Brain microvascular endothelial cell (primary cell): ENCODE data around the gene ZNF77.
A peak's percentile ranks its signal among the peaks of the same experiment; 100 is the strongest.
"Not testable (repeated sequence)": the region's sequence is repeated elsewhere in the genome, so short reads cannot be mapped to it uniquely, and the experiment has no call there.

Source experiments
- DNase-seq: peaks from one replicate; pipeline ENCODE4 v3.0.0-alpha.2; 2020
- H3K27ac ChIP-seq: fragments of 250-450 bp; sonication (Bioruptor Pico); 2 replicates; pipeline ENCODE4 v1.5.1; 2020; ENCODE audit warnings: mild to moderate bottlenecking, moderate library complexity
- H3K27me3 ChIP-seq: fragments of 250-450 bp; sonication (Bioruptor Pico); replicated peaks from 2 replicates; pipeline ENCODE4 v1.5.1; 2020; ENCODE audit warnings: mild to moderate bottlenecking
- H3K36me3 ChIP-seq: fragments of 250-450 bp; sonication (Bioruptor Pico); replicated peaks from 2 replicates; pipeline ENCODE4 v1.5.1; 2020; ENCODE audit warnings: mild to moderate bottlenecking
- H3K4me3 ChIP-seq: 2 replicates; pipeline ENCODE4 v1.5.1; 2011; ENCODE audit warnings: low read depth, mild to moderate bottlenecking, control low read depth, low read length, moderate library complexity
- in situ Hi-C: cut with HindIII; loops from 2 replicates; pipeline ENCODE4 v1.10.0; 2017; ENCODE audit warnings: low sequenced_read_pairs, low pct_ligation_motif_present
- TF ChIP-seq, protein P1 (sequence below): IDR thresholded peaks from 2 replicates; pipeline ENCODE4 v1.5.1; 2011; ENCODE audit warnings: low read depth, mild to moderate bottlenecking, moderate library complexity, low read length, control low read depth, inconsistent platforms; ENCODE audit errors: missing control alignments

Gene ZNF77

GRCh38 chr19:2944775-2945574 is at the start of gene ZNF77:
TSS of gene ZNF77 (minus strand) at chr19:2944971. CDS start at chr19:2944840, 131 bp downstream.
- H3K4me3 ChIP-seq = peak within 1 kb of the TSS; percentile 75
- H3K27me3 ChIP-seq = no peaks in the 10 kb centered on the region
- H3K36me3 ChIP-seq = no peaks in the 10 kb centered on the region
- peak within 1 kb of the TSS; percentile 82 for H3K27ac ChIP-seq
- DNase-seq = peak; percentile 99
- TF ChIP-seq, protein P1, sequence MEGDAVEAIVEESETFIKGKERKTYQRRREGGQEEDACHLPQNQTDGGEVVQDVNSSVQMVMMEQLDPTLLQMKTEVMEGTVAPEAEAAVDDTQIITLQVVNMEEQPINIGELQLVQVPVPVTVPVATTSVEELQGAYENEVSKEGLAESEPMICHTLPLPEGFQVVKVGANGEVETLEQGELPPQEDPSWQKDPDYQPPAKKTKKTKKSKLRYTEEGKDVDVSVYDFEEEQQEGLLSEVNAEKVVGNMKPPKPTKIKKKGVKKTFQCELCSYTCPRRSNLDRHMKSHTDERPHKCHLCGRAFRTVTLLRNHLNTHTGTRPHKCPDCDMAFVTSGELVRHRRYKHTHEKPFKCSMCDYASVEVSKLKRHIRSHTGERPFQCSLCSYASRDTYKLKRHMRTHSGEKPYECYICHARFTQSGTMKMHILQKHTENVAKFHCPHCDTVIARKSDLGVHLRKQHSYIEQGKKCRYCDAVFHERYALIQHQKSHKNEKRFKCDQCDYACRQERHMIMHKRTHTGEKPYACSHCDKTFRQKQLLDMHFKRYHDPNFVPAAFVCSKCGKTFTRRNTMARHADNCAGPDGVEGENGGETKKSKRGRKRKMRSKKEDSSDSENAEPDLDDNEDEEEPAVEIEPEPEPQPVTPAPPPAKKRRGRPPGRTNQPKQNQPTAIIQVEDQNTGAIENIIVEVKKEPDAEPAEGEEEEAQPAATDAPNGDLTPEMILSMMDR = peak; percentile 14
- in situ Hi-C loops = no loop called here

DNA sequence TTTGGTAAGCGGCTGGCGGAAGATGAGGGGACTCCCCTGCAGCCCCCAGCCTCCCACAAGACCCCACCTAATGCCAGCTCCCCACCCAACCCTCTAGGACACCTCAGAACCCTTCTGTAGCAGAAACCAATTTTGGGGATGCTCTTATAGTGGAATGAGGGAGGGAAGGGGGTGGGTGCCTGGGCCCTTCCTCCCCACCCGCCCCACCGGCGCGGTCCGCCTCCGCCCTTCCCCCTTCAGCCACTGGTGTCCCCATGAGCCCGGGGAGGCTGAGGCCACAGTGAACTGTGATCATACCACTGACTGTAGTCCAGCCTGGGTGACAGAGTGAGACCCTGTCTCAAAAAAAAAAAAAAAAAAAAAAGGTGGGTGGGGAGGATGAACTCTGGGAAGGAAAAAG is 48.8 kb upstream of the ZNF77 start:
- in situ Hi-C loops = no loop called here
- TF ChIP-seq, protein P1 = no peak
- Histone ChIP-seq H3K27me3 (no peaks in the 10 kb centered on the region), H3K36me3 (no peaks in the 10 kb centered on the region), H3K4me3 (no peak overlapping the region), H3K27ac (no peak overlapping the region)
- DNase-seq = no peak

- no peak for DNase-seq
- Histone ChIP-seq H3K27ac (no peak overlapping the region), H3K36me3 (no peaks in the 10 kb centered on the region), H3K4me3 (no peak overlapping the region), H3K27me3 (no peaks in the 10 kb centered on the region)
- in situ Hi-C loops = no loop called here
- TF ChIP-seq, protein P1 = no peak
These were observed 48.2 kb upstream of the ZNF77 start for GRCh38 chr19:2992958-2993357.

DNA sequence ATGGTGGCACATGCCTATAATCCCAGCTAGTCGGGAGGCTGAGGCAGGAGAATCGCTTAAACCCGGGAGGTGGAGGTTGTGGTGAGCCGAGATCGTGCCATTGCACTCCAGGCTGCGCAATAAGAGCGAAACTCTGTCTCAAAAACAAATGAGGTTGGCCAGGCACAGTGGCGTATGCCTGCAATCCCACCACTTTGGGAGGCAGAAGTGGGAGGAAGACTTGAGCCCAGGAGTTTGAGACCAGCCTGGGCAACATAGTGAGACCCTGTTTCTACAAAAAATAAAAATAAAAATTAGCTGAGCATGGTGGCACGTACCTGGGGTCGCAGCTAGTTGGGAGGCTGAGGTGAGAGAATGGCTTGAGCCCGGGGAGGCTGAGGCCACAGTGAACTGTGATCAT is 47.6 kb upstream of the ZNF77 start:
- H3K27ac ChIP-seq, H3K4me3 ChIP-seq, H3K27me3 ChIP-seq, in situ Hi-C loops, H3K36me3 ChIP-seq, DNase-seq: not testable (repeated sequence)

DNA sequence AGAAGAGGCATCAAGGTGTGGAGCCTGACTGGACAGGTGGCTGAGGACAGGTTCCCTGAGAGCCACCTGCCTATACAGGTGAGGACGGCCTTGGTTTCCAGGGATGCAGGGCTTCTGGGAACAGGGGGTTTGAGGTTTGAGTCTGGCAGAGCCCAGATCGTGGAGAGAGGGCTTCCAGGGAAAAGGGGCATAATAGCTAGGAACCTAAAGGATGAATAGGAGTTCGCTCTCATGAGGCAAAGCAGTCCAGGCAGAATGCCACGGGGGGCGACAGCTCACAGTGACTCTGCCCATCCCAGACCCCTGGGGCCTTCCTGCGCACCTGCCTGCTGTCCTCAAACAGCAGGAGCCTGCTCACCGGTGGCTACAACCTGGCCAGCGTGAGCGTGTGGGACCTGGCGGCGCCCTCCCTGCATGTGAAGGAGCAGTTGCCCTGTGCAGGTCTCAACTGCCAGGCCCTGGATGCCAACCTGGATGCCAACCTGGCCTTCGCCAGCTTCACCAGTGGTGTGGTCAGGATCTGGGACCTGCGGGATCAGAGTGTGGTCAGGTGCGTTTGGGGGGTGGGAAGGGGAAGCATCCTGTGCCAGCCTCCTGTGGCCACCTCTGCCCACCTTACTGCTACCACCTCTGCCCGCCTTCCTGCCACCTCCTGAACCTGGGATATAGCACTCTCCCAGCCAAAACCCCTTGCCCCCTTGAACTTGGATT is 44.6 kb upstream of the ZNF77 start:
- H3K27me3 ChIP-seq = peaks cover 17% of the 10 kb centered on the region
- in situ Hi-C loops = no loop called here
- H3K36me3 ChIP-seq = no peaks in the 10 kb centered on the region
- TF ChIP-seq, protein P1 = no peak
- no peak overlapping the region for H3K27ac ChIP-seq
- no peak overlapping the region for H3K4me3 ChIP-seq
- DNase-seq = no peak

DNA sequence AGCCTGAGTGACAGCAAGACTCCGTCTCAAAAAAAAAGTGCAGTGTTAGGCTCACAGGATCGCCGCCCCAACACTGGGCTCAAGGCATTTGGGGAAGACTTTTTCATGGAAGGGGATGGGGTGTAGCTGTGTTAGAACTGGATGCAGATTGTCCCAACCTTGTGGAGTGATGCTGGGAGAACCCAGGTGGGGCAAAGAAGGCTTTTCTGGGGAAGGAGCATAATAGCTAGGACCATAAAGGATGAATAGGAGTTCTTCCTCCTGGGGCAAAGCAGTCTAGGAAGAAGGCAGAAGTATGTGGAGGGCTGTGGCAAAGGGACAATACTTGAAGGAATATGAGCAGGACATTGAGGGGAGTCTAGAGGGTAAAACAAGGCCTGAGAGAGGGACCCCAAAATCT is 43.8 kb upstream of the ZNF77 start:
- TF ChIP-seq, protein P1 = no peak

More for the DNA sequence above, 43.8 kb upstream of the ZNF77 start:
- Histone ChIP-seq H3K27ac (no peak overlapping the region), H3K36me3 (no peaks in the 10 kb centered on the region), H3K4me3 (no peak overlapping the region), H3K27me3 (peaks cover 17% of the 10 kb centered on the region)
- in situ Hi-C loops = no loop called here
- no peak for DNase-seq
